ENCODE measurements around the gene FBN2. TPM values are rescaled to one million over a fixed set of nuclear protein-coding genes. Genes with fewer than 3 reads are reported as not detected.

The FBN2 gene
- total and polyA plus RNA-seq, 7 experiments from 2014 or later = 0.07 to 6.8 (median 0.58) TPM; not detected in 2

- H3K36me3 Mint-ChIP-seq = no peaks in the 10 kb centered on the region
- no peak overlapping the region for H3K4me3 ChIP-seq (ENCODE audit: low read length)
- no peaks in the 10 kb centered on the region for H3K4me1 ChIP-seq (ENCODE audit: control insufficient read depth in 2 of 2, insufficient read depth in 2 of 2, low read length in 2 of 2)
- H3K27ac ChIP-seq (ENCODE audit: low read depth, low read length) = no peak overlapping the region
- DNase-seq = no peak
- H3K4me1 Mint-ChIP-seq = no peaks in the 10 kb centered on the region
- intact Hi-C loops (cut with micrococcal nuclease) = no loop called here
- no peaks in the 10 kb centered on the region for H3K9me3 ChIP-seq (ENCODE audit: control insufficient read depth in 2 of 3, low read length in 3 of 3)
- peaks cover 0 to 8% (median 5%) of the 10 kb centered on the region in 11 donors for H3K9me3 Mint-ChIP-seq
- CTCF ChIA-PET = no interaction called here
- H3K27me3 ChIP-seq (ENCODE audit: control insufficient read depth in 2 of 2, insufficient read depth in 2 of 2, low read length in 2 of 2) = no peaks in the 10 kb centered on the region
- no peaks in the 10 kb centered on the region for H3K36me3 ChIP-seq (ENCODE audit: control insufficient read depth in 2 of 3, insufficient read depth in 3 of 3, low read length in 3 of 3)
- ATAC-seq = no peak
- no peak overlapping the region for H3K4me3 Mint-ChIP-seq
- POLR2A ChIA-PET = no interaction called here
- H3K27ac Mint-ChIP-seq = no peak overlapping the region
- H3K27me3 Mint-ChIP-seq = peaks cover 0 to 4% (median 0%) of the 10 kb centered on the region in 5 donors
These were observed 34.2 kb upstream of the FBN2 start for GRCh38 chr5:128572051-128572929.

- peaks cover 0 to 3% (median 0%) of the 10 kb centered on the region in 5 donors for H3K36me3 Mint-ChIP-seq
- intact Hi-C loops (cut with micrococcal nuclease) = no loop called here
- Histone ChIP-seq H3K36me3 (ENCODE audit: control insufficient read depth in 2 of 3, insufficient read depth in 3 of 3, low read length in 3 of 3) (no peaks in the 10 kb centered on the region), H3K4me1 (ENCODE audit: control insufficient read depth in 2 of 2, insufficient read depth in 2 of 2, low read length in 2 of 2) (no peaks in the 10 kb centered on the region), H3K9me3 (ENCODE audit: control insufficient read depth in 2 of 3, low read length in 3 of 3) (no peaks in the 10 kb centered on the region), H3K4me3 (ENCODE audit: low read length) (no peak overlapping the region), H3K27ac (ENCODE audit: low read depth, low read length) (no peak overlapping the region), H3K27me3 (ENCODE audit: control insufficient read depth in 2 of 2, insufficient read depth in 2 of 2, low read length in 2 of 2) (no peaks in the 10 kb centered on the region)
- ATAC-seq (no peak), DNase-seq (no peak)
- ChIA-PET POLR2A (no interaction called here), CTCF (no interaction called here)
- no peak overlapping the region for H3K4me3 Mint-ChIP-seq
- peaks cover 0 to 9% (median 0%) of the 10 kb centered on the region in 5 donors for H3K27me3 Mint-ChIP-seq
- H3K27ac Mint-ChIP-seq = no peak overlapping the region
- H3K9me3 Mint-ChIP-seq = peaks cover 0 to 11% (median 2%) of the 10 kb centered on the region in 11 donors
- no peaks in the 10 kb centered on the region for H3K4me1 Mint-ChIP-seq
These were observed 28.1 kb upstream of the FBN2 start for GRCh38 chr5:128566178-128566577.

GRCh38 chr5:128559300-128560297 is 21.6 kb upstream of the FBN2 start:
- H3K9me3 Mint-ChIP-seq = peaks cover 0 to 12% (median 3%) of the 10 kb centered on the region in 11 donors
- POLR2A ChIA-PET = no interaction called here

GRCh38 chr5:128553747-128554146 is 15.7 kb upstream of the FBN2 start:
- H3K4me3 ChIP-seq (ENCODE audit: low read length) = no peak overlapping the region
- H3K9me3 Mint-ChIP-seq = peaks cover 8 to 38% (median 19%) of the 10 kb centered on the region in 11 donors
- H3K4me1 ChIP-seq (ENCODE audit: control insufficient read depth in 2 of 2, insufficient read depth in 2 of 2, low read length in 2 of 2) = no peaks in the 10 kb centered on the region
- POLR2A ChIA-PET = no interaction called here
- peaks cover 0 to 2% (median 0%) of the 10 kb centered on the region in 3 experiments for H3K9me3 ChIP-seq (ENCODE audit: control insufficient read depth in 2 of 3, low read length in 3 of 3)
- no peak overlapping the region for H3K4me3 Mint-ChIP-seq
- no peak overlapping the region for H3K27ac Mint-ChIP-seq
- ATAC-seq (no peak), DNase-seq (no peak)
- no peaks in the 10 kb centered on the region for H3K27me3 Mint-ChIP-seq
- H3K27ac ChIP-seq (ENCODE audit: low read depth, low read length) = no peak overlapping the region
- H3K27me3 ChIP-seq (ENCODE audit: control insufficient read depth in 2 of 2, insufficient read depth in 2 of 2, low read length in 2 of 2) = no peaks in the 10 kb centered on the region
- H3K4me1 Mint-ChIP-seq = no peaks in the 10 kb centered on the region
- peaks cover 0 to 4% (median 0%) of the 10 kb centered on the region in 5 donors for H3K36me3 Mint-ChIP-seq
- intact Hi-C loops (cut with micrococcal nuclease) = no loop called here
- H3K36me3 ChIP-seq (ENCODE audit: control insufficient read depth in 2 of 3, insufficient read depth in 3 of 3, low read length in 3 of 3) = no peaks in the 10 kb centered on the region
- CTCF ChIA-PET = no interaction called here

More at GRCh38 chr5:128559300-128560297, 21.6 kb upstream of the FBN2 start:
- Mint-ChIP-seq H3K27ac (no peak overlapping the region), H3K27me3 (no peaks in the 10 kb centered on the region), H3K36me3 (no peaks in the 10 kb centered on the region), H3K4me1 (no peaks in the 10 kb centered on the region), H3K4me3 (no peak overlapping the region)
- Histone ChIP-seq H3K4me1 (ENCODE audit: control insufficient read depth in 2 of 2, insufficient read depth in 2 of 2, low read length in 2 of 2) (no peaks in the 10 kb centered on the region), H3K36me3 (ENCODE audit: control insufficient read depth in 2 of 3, insufficient read depth in 3 of 3, low read length in 3 of 3) (no peaks in the 10 kb centered on the region), H3K27me3 (ENCODE audit: control insufficient read depth in 2 of 2, insufficient read depth in 2 of 2, low read length in 2 of 2) (no peaks in the 10 kb centered on the region), H3K9me3 (ENCODE audit: control insufficient read depth in 2 of 3, low read length in 3 of 3) (no peaks in the 10 kb centered on the region), H3K27ac (ENCODE audit: low read depth, low read length) (no peak overlapping the region), H3K4me3 (ENCODE audit: low read length) (no peak overlapping the region)
- ATAC-seq (no peak), DNase-seq (no peak)
- CTCF ChIA-PET = no interaction called here
- intact Hi-C loops (cut with micrococcal nuclease) = no loop called here

GRCh38 chr5:128551476-128551875 is 13.4 kb upstream of the FBN2 start:
- Histone ChIP-seq H3K4me3 (ENCODE audit: low read length) (no peak overlapping the region), H3K27me3 (ENCODE audit: control insufficient read depth in 2 of 2, insufficient read depth in 2 of 2, low read length in 2 of 2) (no peaks in the 10 kb centered on the region), H3K9me3 (ENCODE audit: control insufficient read depth in 2 of 3, low read length in 3 of 3) (peaks cover 0 to 2% (median 0%) of the 10 kb centered on the region in 3 experiments), H3K4me1 (ENCODE audit: control insufficient read depth in 2 of 2, insufficient read depth in 2 of 2, low read length in 2 of 2) (no peaks in the 10 kb centered on the region), H3K36me3 (ENCODE audit: control insufficient read depth in 2 of 3, insufficient read depth in 3 of 3, low read length in 3 of 3) (no peaks in the 10 kb centered on the region), H3K27ac (ENCODE audit: low read depth, low read length) (no peak overlapping the region)
- Mint-ChIP-seq H3K27me3 (no peaks in the 10 kb centered on the region), H3K4me3 (no peak overlapping the region), H3K4me1 (no peaks in the 10 kb centered on the region), H3K36me3 (peaks cover 0 to 4% (median 0%) of the 10 kb centered on the region in 5 donors), H3K9me3 (peaks cover 8 to 36% (median 18%) of the 10 kb centered on the region in 11 donors), H3K27ac (no peak overlapping the region)
- POLR2A ChIA-PET = no interaction called here
- no peak for DNase-seq
- intact Hi-C loops (cut with micrococcal nuclease) = no loop called here
- no peak for ATAC-seq
- CTCF ChIA-PET = no interaction called here

GRCh38 chr5:128549496-128549895 is 11.5 kb upstream of the FBN2 start:
- Histone ChIP-seq H3K27ac (ENCODE audit: low read depth, low read length) (no peak overlapping the region), H3K4me1 (ENCODE audit: control insufficient read depth in 2 of 2, insufficient read depth in 2 of 2, low read length in 2 of 2) (no peaks in the 10 kb centered on the region), H3K9me3 (ENCODE audit: control insufficient read depth in 2 of 3, low read length in 3 of 3) (peaks cover 0 to 2% (median 0%) of the 10 kb centered on the region in 3 experiments), H3K36me3 (ENCODE audit: control insufficient read depth in 2 of 3, insufficient read depth in 3 of 3, low read length in 3 of 3) (no peaks in the 10 kb centered on the region), H3K4me3 (ENCODE audit: low read length) (no peak overlapping the region), H3K27me3 (ENCODE audit: control insufficient read depth in 2 of 2, insufficient read depth in 2 of 2, low read length in 2 of 2) (no peaks in the 10 kb centered on the region)
- Mint-ChIP-seq H3K4me1 (no peaks in the 10 kb centered on the region), H3K4me3 (no peak overlapping the region), H3K27me3 (no peaks in the 10 kb centered on the region), H3K36me3 (peaks cover 0 to 4% (median 0%) of the 10 kb centered on the region in 5 donors), H3K27ac (no peak overlapping the region), H3K9me3 (peaks cover 8 to 38% (median 21%) of the 10 kb centered on the region in 11 donors)
- ChIA-PET POLR2A (no interaction called here), CTCF (interaction anchor here (0.7 kb wide), 1 partner anchor 125 kb away, joined by 6 read pairs; no protein-coding TSS in a partner anchor)
- ATAC-seq = no peak
- intact Hi-C loops (cut with micrococcal nuclease) = no loop called here
- DNase-seq = no peak

Data from naive thymus-derived CD4-positive, alpha-beta T cell (primary cell).